Neutrophil (primary cell): Measurements from ENCODE around the gene ELL.

ENCODE experiments used
- H3K27ac ChIP-seq: fragments of 200-600 bp; sonication (generic); 2 replicates; pipeline ENCODE4 v1.5.1; 2016; ENCODE audit warnings: mild to moderate bottlenecking, moderate library complexity
- H3K27me3 ChIP-seq: fragments of 200-600 bp; sonication (generic); 2 replicates; pipeline ENCODE4 v1.6.0; 2016; ENCODE audit warnings: mild to moderate bottlenecking
- H3K36me3 ChIP-seq: fragments of 200-600 bp; sonication (generic); 2 replicates; pipeline ENCODE4 v1.5.1; 2017
- H3K4me1 ChIP-seq, 2 experiments: fragments of 200-600 bp in 1 of 2; sonication (generic) in 1 of 2; 1 replicate in 1 of 2; 2 replicates in 1 of 2; pipeline versions ENCODE4 v1.5.1 to v1.6.1; 2013 to 2016; ENCODE audit warnings: low read depth in 1 of 2, low read length in 1 of 2, mild to moderate bottlenecking in 1 of 2, moderate library complexity in 1 of 2; ENCODE audit not compliant: control insufficient read depth in 1 of 2, insufficient read depth in 1 of 2
- H3K4me3 ChIP-seq, 2 experiments: fragments of 200-600 bp in 1 of 2; sonication (generic) in 1 of 2; 1 replicate in 1 of 2; 2 replicates in 1 of 2; pipeline ENCODE4 v1.5.1; 2013 to 2016; ENCODE audit warnings: low read depth in 1 of 2, low read length in 1 of 2, mild to moderate bottlenecking in 1 of 2, moderate library complexity in 1 of 2
- H3K9me3 ChIP-seq: fragments of 200-600 bp; sonication (generic); 2 replicates; pipeline ENCODE4 v1.5.1; 2016
- CTCF ChIP-seq: fragments of 200-600 bp; sonication (generic); IDR thresholded peaks from 2 replicates; pipeline ENCODE4 v1.5.1; 2016; ENCODE audit warnings: antibody characterized with exemption

Gene ELL

GRCh38 chr19:18473706-18474087, 48.2 kb downstream of the ELL start:
- Histone ChIP-seq H3K9me3 (no peaks in the 10 kb centered on the region), H3K4me1 (peaks cover 71 to 82% of the 10 kb centered on the region in 2 experiments), H3K36me3 (peaks cover 46% of the 10 kb centered on the region), H3K27ac (peak overlapping the region; percentile 52), H3K27me3 (no peaks in the 10 kb centered on the region), H3K4me3 (no peak overlapping the region)
- no peak for TF ChIP-seq CTCF

DNA sequence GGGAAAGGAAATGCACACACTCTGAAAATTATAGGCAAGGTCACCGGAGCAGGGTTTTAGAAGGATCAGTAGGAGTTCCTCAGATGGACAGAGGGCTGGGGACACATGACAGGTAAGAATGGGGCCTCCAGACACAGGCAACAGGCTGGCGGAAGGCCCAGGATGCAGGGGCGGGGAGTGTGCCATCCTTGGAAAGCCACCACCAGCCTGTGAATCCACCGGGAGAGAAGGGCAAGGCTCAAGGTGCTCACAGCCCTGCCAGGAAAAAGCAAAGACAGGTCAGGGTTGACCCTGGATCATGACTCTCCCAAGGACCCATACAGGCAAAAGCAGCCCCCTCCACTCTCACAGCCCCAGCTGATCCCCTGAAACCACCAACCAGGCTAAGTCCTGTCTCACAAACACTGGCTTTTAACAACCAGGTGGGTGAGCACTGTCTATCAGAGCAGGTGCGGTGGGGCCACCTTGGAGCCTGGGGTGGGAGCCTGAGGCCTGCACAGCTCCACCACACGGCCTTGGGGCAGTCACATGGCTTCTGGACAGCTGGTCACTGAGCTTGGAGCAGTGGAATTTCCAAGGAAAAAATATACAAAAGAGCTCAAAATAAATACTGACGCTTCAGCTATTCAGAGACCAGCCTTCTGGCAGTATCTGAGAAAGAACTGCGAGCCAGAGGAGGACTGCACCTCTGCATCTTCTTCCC, 48.7 kb downstream of the ELL start:
- no peak for TF ChIP-seq CTCF
- Histone ChIP-seq H3K4me3 (no peak overlapping the region), H3K27ac (peak overlapping the region; percentile 52), H3K9me3 (no peaks in the 10 kb centered on the region), H3K4me1 (peaks cover 71 to 82% of the 10 kb centered on the region in 2 experiments), H3K27me3 (no peaks in the 10 kb centered on the region), H3K36me3 (peaks cover 48% of the 10 kb centered on the region)

DNA sequence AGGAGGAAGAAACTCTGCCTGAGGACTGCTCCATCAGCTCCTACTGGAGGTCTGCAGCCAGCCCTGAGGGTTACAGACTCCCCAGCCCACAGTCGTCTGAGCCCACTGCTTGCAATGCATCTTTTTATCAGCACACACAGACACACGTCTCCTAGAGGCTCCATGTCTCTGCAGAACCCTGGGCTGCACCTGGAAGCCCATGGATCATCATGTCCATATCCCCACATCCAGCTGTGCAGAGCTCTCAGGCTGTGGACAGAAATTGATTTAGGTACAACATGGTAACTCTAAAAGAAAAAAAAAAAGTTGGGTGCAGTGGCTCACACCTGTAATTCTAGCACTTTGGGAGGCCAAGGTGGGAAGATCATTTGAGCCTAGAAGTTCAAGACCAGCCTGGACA, 51.1 kb downstream of the ELL start:
- no peak for TF ChIP-seq CTCF
- no peaks in the 10 kb centered on the region for H3K9me3 ChIP-seq
- peaks cover 51 to 64% of the 10 kb centered on the region in 2 experiments for H3K4me1 ChIP-seq
- peak overlapping the region; percentile 68 for H3K27ac ChIP-seq
- H3K27me3 ChIP-seq, result no peaks in the 10 kb centered on the region
- H3K36me3 ChIP-seq, result peaks cover 58% of the 10 kb centered on the region
- peak overlapping the region in 1 of 2 experiments; percentile 6 for H3K4me3 ChIP-seq

GRCh38 chr19:18469069-18469846, 52.6 kb downstream of the ELL start:
- H3K9me3 ChIP-seq, result no peaks in the 10 kb centered on the region
- H3K4me3 ChIP-seq, result peak overlapping the region in 1 of 2 experiments; percentile 6
- peaks cover 36 to 49% of the 10 kb centered on the region in 2 experiments for H3K4me1 ChIP-seq
- peak; percentile 76 for TF ChIP-seq CTCF
- H3K27ac ChIP-seq, result peak overlapping the region; percentile 68
- H3K27me3 ChIP-seq, result no peaks in the 10 kb centered on the region
- peaks cover 74% of the 10 kb centered on the region for H3K36me3 ChIP-seq

DNA sequence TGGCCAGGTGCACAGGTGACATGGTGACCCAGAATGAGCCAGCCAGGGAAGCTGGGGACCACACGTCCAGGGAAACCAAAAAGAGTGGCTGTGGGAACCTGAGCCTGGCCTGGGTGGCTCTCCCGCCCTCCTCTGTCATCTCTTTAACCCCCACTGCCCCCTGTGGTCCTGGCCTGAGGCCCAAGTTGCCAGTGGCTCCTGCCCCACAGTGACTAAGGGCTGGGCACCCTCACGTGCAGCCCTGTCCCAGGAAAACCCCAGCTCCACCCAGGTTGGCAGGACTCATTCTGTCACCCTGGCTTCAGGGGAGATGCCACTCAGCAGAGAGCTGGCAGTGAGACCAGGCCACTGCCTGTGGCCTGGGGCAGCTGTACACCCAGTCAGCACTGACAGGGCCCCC, 53.4 kb downstream of the ELL start:
- TF ChIP-seq CTCF, result no peak
- peaks cover 81% of the 10 kb centered on the region for H3K36me3 ChIP-seq
- peak overlapping the region; percentile 68 for H3K27ac ChIP-seq
- H3K27me3 ChIP-seq, result no peaks in the 10 kb centered on the region
- no peak overlapping the region for H3K4me3 ChIP-seq
- H3K4me1 ChIP-seq, result peaks cover 31 to 42% of the 10 kb centered on the region in 2 experiments
- H3K9me3 ChIP-seq, result no peaks in the 10 kb centered on the region
